Tibial nerve (tissue), 3 donors: ENCODE data around the gene LFNG.

ENCODE experiments used
- POLR2A ChIP-seq, 2 donors: fragments of 450-650 bp; IDR thresholded peaks; one replicate each; pipeline ENCODE4 v1.6.1; 2017; ENCODE audit warnings: antibody characterized with exemption in 2 of 2, mild to moderate bottlenecking in 2 of 2, moderate library complexity in 2 of 2
- TF ChIP-seq, protein P1 (sequence below), 5 experiments: fragments of 200-600 bp in 3 of 5; fragments of 450-650 bp in 2 of 5; sonication (generic) in 3 of 5; IDR thresholded peaks; one replicate each; pipeline ENCODE4 v1.5.1; 2016 to 2019; ENCODE audit warnings: antibody characterized with exemption in 5 of 5, mild to moderate bottlenecking in 3 of 5, moderate library complexity in 2 of 5

DNA sequence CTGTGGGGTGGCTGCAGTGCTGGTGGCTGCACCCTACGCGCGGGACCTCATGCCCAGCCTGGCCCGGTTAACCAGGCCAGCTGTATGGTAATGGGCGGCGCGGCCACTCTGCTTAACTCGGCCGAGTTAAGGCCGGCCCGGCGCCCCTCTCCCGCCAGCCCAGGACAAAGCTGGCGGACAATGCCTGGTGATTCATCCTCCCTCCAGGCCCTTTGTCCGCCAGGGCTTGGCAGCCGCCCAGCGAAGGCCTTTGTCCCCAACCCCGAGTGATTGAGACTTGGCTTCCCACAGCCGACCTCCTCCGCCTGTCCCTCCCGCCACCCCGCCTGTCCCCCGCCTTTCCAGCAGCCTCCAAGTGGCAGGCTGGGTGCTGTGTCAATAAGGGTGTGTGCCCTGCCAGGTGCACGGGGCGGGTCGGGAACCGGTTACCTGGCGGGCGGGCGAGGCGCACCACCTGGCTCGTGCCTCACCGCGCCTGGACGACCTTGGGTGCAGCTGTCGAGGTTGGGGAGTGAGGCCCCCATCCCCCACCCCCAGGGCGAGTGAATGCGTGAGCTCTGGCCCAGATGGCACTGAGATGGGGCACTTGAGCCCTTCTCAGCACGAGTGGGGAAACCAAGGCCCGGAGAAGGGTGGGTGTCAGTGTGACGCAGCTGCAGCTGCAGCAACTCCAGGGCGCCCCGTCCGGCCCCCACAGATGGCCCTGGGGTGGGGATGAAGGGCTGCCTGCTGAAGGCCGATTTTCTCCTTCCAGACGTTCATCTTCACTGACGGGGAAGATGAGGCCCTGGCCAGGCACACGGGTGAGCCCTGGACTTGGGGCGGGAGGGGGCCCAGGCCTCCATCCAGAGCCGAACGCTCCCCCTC is 4.6 kb downstream of the LFNG start:
- TF ChIP-seq, protein P1, sequence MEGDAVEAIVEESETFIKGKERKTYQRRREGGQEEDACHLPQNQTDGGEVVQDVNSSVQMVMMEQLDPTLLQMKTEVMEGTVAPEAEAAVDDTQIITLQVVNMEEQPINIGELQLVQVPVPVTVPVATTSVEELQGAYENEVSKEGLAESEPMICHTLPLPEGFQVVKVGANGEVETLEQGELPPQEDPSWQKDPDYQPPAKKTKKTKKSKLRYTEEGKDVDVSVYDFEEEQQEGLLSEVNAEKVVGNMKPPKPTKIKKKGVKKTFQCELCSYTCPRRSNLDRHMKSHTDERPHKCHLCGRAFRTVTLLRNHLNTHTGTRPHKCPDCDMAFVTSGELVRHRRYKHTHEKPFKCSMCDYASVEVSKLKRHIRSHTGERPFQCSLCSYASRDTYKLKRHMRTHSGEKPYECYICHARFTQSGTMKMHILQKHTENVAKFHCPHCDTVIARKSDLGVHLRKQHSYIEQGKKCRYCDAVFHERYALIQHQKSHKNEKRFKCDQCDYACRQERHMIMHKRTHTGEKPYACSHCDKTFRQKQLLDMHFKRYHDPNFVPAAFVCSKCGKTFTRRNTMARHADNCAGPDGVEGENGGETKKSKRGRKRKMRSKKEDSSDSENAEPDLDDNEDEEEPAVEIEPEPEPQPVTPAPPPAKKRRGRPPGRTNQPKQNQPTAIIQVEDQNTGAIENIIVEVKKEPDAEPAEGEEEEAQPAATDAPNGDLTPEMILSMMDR (IDR thresholded peaks at IDR 0.05), result no peak
- no peak for TF ChIP-seq POLR2A (IDR thresholded peaks at IDR 0.05)
